GM06990 (cell line): ENCODE results near the gene SDHD.
"Not testable (repeated sequence)": the region's sequence is repeated elsewhere in the genome, so short reads cannot be mapped to it uniquely, and the experiment has no call there.

Experiments used
- DNase-seq: peaks from one replicate; pipeline ENCODE4 v3.0.0-alpha.2; 2011; ENCODE audit not compliant: insufficient read length; ENCODE audit errors: extremely low read depth
- H3K27me3 ChIP-seq: replicated peaks from 2 replicates; pipeline ENCODE4 v1.6.0; 2011; ENCODE audit warnings: low read length; ENCODE audit not compliant: control insufficient read depth, insufficient read depth
- H3K36me3 ChIP-seq: 2 replicates; pipeline ENCODE4 v1.5.1; 2011; ENCODE audit warnings: low read length; ENCODE audit not compliant: control insufficient read depth, insufficient read depth
- H3K4me3 ChIP-seq: replicated peaks from 2 replicates; pipeline ENCODE4 v1.5.1; 2011; ENCODE audit warnings: low read depth, mild to moderate bottlenecking, control low read depth, low read length
- CTCF ChIP-seq: IDR thresholded peaks from 2 replicates; pipeline ENCODE4 v1.5.1; 2011; ENCODE audit warnings: low read length, control low read depth, mild to moderate bottlenecking, inconsistent platforms; ENCODE audit not compliant: insufficient read depth, poor library complexity, severe bottlenecking

The SDHD gene

GRCh38 chr11:112086422-112087191 lies at the start of gene SDHD, which contains the start of gene TIMM8B:
Gene SDHD, plus strand, starts transcription at chr11:112086873. Its CDS starts 35 bp downstream, at chr11:112086908.
Gene TIMM8B, minus strand, starts transcription at chr11:112086756. Its CDS starts 33 bp downstream, at chr11:112086723.
- peak; percentile 39 for TF ChIP-seq CTCF
- Histone ChIP-seq H3K4me3 (peak within 1 kb of the TSS; percentile 85), H3K27me3 (no peaks in the 10 kb centered on the region), H3K36me3 (peaks cover 13% of the 10 kb centered on the region)
- peak; percentile 94 for DNase-seq

- no peak for DNase-seq
- peaks cover 6% of the 10 kb centered on the region for H3K36me3 ChIP-seq
- no peaks in the 10 kb centered on the region for H3K27me3 ChIP-seq
- TF ChIP-seq CTCF, result no peak
- no peak overlapping the region for H3K4me3 ChIP-seq
Measured at GRCh38 chr11:112037527-112037926, 49.1 kb upstream of the SDHD start.

GRCh38 chr11:112042161-112042960 lies 44.3 kb upstream of the SDHD start:
- no peak for TF ChIP-seq CTCF
- no peak for DNase-seq
- H3K4me3 ChIP-seq, result no peak overlapping the region
- no peaks in the 10 kb centered on the region for H3K27me3 ChIP-seq
- no peaks in the 10 kb centered on the region; the same call in none of the 2 replicates for H3K36me3 ChIP-seq

GRCh38 chr11:112042961-112043304 lies 43.7 kb upstream of the SDHD start:
- DNase-seq, result no peak
- Histone ChIP-seq H3K27me3 (no peaks in the 10 kb centered on the region), H3K36me3 (no peaks in the 10 kb centered on the region; the same call in none of the 2 replicates), H3K4me3 (no peak overlapping the region)
- TF ChIP-seq CTCF, result no peak

- Histone ChIP-seq H3K4me3 (no peak overlapping the region), H3K36me3 (no peaks in the 10 kb centered on the region; the same call in none of the 2 replicates), H3K27me3 (no peaks in the 10 kb centered on the region)
- no peak for TF ChIP-seq CTCF
- no peak for DNase-seq
Measured at GRCh38 chr11:112044961-112045360, 41.7 kb upstream of the SDHD start.

GRCh38 chr11:112046647-112047046 lies 40.0 kb upstream of the SDHD start:
- H3K36me3 ChIP-seq, DNase-seq, H3K4me3 ChIP-seq, H3K27me3 ChIP-seq: not testable (repeated sequence)

GRCh38 chr11:112048256-112048655 lies 38.4 kb upstream of the SDHD start:
- H3K36me3 ChIP-seq, H3K27me3 ChIP-seq, DNase-seq, H3K4me3 ChIP-seq: not testable (repeated sequence)
